ENCODE results near the gene RETN.

Gene RETN, protein sequence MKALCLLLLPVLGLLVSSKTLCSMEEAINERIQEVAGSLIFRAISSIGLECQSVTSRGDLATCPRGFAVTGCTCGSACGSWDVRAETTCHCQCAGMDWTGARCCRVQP

GRCh38 chr19:7668842-7669241 lies at the start of gene RETN:
TSS of gene RETN (plus strand) at chr19:7669049. CDS start at chr19:7669327, 278 bp downstream.
- no peak for DNase-seq (ENCODE audit: low spot score)

DNA sequence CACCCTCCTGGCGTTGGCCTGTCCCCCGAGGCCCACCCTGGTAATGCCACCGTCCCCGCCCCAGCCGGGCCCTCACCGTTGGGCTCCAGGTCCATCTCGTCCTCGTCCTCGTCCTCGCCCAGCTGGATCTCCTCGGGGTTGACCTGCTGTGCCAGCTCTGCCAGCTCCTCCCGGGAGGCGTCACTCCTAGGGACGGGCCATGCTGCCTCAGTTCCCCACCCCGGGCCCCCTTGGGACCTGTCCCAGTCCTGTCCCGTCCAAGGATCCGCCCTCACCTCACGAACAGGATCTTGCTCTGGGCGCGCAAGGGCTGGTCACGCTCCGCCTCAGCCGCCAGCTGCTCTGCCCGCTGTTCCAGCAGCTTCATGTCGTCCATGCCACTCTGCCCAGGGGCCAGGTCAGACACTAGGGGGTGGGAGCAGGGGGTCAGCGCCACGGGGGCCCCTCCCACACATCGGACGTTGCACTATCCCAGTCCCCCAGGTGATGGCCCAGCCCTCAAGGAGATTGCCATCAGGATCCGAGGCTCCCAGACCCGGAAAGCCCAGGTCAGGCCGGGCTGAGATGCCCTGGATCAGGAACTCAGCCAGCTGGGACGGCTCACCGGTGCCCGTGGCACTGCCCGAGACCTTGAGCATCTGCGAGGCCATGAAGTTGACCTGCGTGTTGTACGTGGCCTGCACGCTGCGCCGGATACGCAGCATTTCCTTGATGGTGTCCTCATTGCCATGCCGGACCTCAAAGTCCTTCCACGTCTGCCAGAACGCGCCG lies 49.0 kb upstream of the RETN start:
- no peak for DNase-seq (ENCODE audit: low spot score)

GRCh38 chr19:7620442-7621412 lies 48.1 kb upstream of the RETN start:
- no peak for DNase-seq (ENCODE audit: low spot score)

DNA sequence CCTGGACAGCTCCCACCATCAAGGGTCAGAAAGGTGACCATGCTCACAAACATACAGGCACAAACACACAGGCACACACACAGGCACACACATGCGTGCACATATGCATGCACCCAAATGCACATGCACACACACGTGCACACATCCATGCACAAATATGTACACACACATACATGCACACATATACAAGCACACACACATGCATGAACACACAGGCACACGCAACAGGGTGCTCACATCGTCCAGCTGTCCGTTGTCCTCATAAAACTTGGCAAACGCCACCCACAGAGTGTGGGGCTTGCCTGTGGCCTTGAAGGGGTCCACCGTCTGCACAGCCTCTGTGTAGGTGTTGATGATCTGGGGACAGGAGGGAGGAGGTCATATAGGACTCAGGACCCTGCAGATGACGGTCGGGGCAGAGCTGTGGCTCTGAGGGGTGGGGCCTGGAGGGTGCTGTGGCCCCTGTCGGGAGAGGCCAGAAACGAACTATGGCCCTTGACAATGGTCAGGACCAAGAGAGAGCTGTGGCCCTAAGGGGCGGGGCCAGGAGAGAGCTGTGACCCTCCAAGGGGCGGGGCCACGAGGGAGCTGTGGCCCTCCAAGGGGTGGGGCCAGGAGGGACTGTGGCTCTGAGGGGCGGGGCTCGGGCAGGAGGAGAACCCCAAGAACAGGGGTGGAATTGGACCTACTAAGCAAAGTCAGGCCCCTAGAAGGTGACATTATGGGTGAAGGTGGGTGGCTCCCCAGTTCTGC lies 45.7 kb upstream of the RETN start:
- no peak for DNase-seq (ENCODE audit: low spot score)

DNA sequence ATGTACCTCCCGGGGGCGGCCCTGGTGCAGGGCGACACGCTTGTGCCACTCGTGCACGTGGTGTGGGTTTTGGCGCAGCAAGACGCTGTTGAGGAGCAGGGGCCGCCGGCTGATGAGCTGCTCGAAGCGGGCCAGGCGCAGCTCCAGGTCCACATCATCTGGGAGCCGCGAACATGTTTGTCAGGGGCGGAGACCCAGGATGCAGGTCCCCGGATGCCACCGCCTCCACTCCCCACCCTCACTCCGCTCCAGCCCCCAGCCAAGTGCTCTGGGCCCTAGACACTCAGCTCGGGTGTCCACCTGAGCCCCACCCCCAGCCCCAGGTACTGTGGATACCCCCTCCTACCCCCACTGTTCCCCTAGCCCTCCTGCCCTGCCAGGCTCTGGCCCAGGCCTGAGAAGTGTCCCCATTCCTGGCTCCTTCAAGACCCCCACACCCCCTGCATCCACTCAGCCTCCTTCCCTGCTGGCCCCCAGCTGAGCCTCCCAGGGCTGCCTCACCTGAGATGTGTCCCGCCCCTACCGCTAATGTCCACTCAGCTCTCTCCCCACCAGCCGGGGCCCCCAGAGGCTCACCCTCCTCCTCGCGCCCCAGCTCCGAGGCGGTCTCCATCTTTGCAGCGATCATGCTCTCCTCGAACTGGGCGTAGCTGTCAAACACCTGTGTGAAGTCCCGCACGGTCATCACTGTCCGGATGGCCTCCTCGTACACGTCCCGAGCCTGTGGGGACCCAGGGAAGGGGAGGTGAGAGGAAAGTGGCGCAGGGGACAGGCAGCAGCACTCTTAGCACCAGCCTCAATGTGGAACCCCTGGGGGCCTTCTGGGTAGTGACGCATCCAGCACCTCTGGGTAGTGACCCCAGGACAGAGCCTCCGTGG lies 44.9 kb upstream of the RETN start:
- no peak for DNase-seq (ENCODE audit: low spot score)

DNA sequence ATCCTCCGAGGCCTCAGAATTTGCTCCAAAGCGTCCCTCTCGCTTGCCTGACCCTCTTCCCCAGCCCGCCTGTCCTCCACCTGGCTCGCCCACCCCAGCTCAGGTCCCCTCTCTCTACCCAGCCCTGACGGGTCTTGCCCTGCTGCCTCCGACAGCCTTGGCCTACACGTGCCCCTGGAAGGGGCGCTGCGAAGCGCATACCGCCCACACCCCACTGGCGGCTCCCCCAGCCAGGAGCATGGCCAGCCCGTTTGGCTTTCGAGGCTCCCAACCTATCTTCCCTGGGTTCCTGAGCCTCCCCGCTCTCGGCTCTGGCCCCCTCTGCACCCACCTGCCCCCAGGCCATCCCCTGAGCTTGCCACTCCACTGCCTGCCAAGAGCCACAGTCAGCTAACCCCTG lies 44.0 kb upstream of the RETN start:
- DNase-seq (ENCODE audit: low spot score) = no peak

GRCh38 chr19:7625763-7626372 lies 43.0 kb upstream of the RETN start:
- no peak for DNase-seq (ENCODE audit: low spot score)

DNA sequence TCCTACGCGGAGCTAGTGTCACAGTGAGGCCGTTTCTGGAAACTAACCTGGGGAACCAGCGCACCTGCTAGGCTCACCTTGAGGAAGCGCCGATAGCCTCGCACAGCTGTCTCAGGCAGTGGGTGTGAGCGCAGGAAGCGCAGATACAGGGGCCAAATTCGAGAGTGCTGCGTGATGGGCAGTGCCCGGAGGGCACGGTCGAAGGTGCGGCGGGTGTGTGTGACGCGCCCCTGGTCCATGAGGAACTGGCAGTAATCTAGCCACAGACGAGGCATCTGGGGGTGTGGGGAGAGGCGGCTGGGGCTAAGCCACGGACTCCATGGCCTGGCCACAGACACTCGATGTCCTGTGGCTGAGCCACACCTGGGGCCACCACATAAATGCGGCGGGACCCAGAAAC lies 41.7 kb upstream of the RETN start:
- DNase-seq (ENCODE audit: low spot score) = no peak

DNA sequence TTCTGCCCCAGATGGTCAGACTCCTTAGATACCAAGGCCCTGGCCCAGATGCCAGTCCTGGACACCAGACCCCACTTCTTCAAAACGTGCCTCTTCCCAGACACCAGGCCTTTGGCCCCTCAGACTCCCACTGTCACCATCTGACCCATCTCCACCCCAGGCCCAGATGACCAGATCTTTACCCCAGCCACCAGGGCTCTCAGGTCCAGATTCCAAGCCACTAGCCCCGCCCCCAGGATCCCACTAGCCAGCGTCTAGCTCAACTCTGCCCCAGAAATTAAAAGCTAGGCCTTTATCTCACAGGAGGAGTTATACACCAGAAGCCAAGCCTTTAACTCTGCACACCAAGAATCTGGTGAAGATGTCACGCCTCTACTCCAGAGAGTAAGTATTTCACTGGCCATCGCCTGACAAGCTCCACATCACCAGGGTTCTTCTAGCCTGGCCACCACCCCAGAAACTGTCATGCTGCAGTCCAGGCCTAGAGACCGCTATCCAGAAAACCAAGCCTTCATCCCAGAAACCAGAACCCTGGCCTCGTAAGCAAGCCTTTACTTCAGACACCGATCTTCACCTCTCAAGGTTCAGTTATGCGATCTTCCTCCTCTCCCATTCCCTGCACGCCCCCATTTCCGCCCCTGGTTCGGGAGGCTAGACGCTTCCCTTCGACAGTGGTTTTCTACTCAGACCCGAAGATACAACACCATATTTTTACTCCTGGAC lies 40.1 kb upstream of the RETN start:
- DNase-seq (ENCODE audit: low spot score) = no peak

DNA sequence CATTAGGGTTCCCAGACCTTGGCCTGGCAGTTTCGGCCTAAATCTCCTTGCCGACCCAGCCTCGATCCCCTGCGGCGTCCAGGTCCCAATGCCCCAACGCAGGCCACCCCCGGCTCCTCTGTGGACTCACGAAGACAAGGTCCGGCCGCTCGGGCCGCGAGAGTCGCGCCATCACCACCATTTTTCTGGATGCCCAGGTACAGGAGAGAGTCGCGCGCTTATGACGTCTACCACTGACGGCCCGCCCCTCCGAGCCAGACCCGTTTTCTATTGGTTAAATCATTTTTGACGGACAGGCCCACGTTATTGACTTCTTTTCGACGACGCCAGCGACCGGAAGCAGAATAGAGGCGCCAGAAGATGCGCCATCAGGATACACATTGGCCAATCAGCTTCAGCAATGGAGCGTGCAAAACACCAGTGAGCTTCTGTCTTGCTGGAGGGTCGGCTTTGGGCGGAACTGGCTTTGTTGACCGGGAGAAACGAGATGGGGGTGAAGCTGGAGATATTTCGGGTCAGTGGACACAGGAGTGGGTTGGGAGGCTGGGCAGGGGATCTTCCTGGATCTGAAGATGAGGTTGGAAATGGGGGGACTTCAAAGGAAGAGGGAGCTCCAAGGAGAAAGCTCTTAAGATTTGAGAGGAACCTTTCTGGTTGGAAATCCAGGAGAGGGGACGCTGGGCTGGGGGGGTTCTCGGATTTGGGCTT lies 39.3 kb upstream of the RETN start, which contains the start of the genes PET100 and XAB2:
Gene PET100, plus strand, starts transcription at position 447 of the 708 bp plus-strand sequence. Its CDS starts 41 bp downstream, at position 488.
Gene XAB2, minus strand, starts transcription at position 199 of the 708 bp plus-strand sequence. Its CDS starts 18 bp downstream, at position 181.
- DNase-seq (ENCODE audit: low spot score) = peak; percentile 99

GRCh38 chr19:7631577-7631976 lies 37.3 kb upstream of the RETN start:
- no peak for DNase-seq (ENCODE audit: low spot score)

- no peak for DNase-seq (ENCODE audit: low spot score)
Measured at GRCh38 chr19:7632340-7633203, 36.3 kb upstream of the RETN start.

- DNase-seq (ENCODE audit: low spot score) = no peak
Measured at GRCh38 chr19:7633698-7634097, 35.2 kb upstream of the RETN start, which contains the start of gene PCP2. TSS of gene PCP2 (minus strand) at chr19:7633719. CDS start at chr19:7633457, 262 bp downstream.

GRCh38 chr19:7635670-7636069 lies 33.2 kb upstream of the RETN start:
- DNase-seq (ENCODE audit: low spot score) = no peak

- DNase-seq (ENCODE audit: low spot score) = no peak
Measured at GRCh38 chr19:7636317-7636690, 32.5 kb upstream of the RETN start.

- no peak for DNase-seq (ENCODE audit: low spot score)
Measured at GRCh38 chr19:7636691-7637373, 32.0 kb upstream of the RETN start, which contains the start of gene STXBP2. TSS of gene STXBP2 (plus strand) at chr19:7637110. CDS start at chr19:7637150, 40 bp downstream.
